NCI-H774 (cell line): ENCODE results near the gene TMEM19.

ENCODE experiments used
- DNase-seq: peaks from one replicate; lab custom pipeline; 2025; lab: John Stamatoyannopoulos, UW

The TMEM19 gene

GRCh38 chr12:71685914-71686657 lies at the start of gene TMEM19:
Gene TMEM19, plus strand, starts transcription at chr12:71686082. Its CDS starts 599 bp downstream, at chr12:71686681.
- DNase-seq, result peak; percentile 93

DNA sequence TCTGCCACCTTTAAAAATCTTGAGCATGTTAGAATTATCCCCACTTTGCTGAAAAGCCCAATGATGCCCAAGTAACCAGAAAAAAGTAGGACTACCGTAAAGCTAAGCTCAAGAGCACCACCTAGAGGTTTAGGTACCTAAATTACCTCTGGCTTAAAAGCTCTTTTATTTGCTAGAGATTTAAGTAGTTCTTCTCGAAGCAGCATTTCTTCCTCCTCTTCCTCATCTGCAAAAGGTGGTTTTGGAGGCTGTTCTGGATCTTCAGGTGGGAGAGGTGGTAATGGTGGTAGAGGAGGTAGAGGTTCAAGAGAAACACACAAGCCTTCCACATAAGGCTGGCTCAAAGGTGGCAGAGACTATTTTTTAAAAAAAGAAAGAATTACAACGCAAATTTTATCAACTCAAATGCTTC lies 49.2 kb upstream of the TMEM19 start:
- DNase-seq, result peak; percentile 76

- DNase-seq, result no peak
These were observed 47.4 kb upstream of the TMEM19 start for GRCh38 chr12:71638499-71638898.

GRCh38 chr12:71639341-71639760 lies 46.5 kb upstream of the TMEM19 start:
- DNase-seq, result no peak

GRCh38 chr12:71640316-71640715 lies 45.6 kb upstream of the TMEM19 start:
- DNase-seq, result no peak

DNA sequence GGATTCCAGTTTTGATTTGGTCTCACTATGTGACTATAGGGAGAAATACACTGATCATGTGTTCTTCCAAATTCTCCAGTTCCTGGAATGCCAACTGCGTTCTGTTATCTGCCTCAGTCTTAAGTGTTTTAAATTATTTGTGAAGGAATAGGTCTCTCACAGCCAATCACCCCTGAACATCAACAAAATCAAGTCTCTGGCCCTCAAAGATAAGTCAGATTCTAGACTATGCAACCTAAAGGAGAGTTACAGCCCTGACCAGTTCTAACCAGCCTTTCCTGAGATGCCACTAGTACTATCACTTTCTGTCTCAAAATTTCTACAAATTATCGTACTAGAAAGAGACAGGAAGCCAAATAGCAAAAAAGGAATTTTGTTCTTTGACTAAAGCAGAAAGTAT lies 44.5 kb upstream of the TMEM19 start:
- DNase-seq, result no peak

- DNase-seq, result no peak
These were observed 43.6 kb upstream of the TMEM19 start for GRCh38 chr12:71642264-71642663.

DNA sequence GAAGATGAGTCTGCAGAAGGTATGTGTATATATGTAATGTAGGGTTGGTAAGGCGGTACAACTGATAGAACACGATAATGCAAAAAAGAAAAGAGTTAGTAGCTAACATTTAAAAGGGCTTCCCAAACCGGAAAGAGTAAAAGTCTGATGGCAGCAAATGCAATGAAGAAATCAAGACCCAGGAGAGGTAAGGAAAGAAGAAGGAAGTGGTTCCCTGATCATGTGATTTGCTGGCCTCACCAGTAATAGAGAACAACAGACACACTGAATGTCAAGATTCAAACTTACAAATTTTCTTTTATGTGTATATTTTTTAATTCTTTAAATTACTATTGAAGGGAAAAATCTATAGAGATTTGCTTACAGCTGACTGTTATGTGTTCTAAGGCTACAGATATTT lies 40.6 kb upstream of the TMEM19 start:
- no peak for DNase-seq

DNA sequence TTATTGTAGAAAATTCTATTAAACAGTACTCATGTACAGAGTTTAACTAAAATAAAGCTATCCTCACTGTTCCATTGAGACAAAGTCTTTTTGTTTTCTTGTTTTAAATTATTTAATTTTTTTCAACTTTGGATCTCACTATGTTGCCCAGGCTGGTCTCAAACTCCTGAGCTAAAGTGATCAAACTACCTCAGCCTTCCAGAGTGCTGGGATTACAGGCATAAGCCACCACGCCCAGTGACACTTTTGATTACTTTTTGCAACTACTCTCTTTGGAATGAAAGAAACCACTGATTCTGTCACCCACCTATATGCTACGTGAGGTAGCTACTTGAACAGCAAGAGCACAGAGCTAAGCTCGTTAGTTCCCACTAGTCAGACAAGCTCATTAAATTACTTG lies 39.4 kb upstream of the TMEM19 start:
- DNase-seq, result no peak

- no peak for DNase-seq
These were observed 37.3 kb upstream of the TMEM19 start for GRCh38 chr12:71648537-71648936.

DNA sequence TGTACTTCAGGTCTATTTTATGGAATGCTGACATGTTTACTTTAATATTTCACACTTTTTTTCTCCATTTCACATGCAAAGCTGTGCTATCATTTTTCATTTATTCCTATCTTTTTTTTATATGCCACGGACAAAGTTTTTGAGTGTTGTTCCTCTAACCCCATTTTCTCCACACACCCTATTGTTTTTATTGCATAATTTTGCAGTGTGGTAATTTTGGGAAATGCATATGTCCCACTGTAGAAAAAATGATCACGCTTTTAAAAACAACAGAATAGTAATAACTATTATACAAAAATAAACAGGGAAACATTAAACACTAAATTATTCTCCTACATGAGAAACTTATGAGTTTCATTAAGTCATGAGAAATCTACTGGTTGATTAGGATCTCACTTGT lies 36.5 kb upstream of the TMEM19 start:
- DNase-seq, result no peak

DNA sequence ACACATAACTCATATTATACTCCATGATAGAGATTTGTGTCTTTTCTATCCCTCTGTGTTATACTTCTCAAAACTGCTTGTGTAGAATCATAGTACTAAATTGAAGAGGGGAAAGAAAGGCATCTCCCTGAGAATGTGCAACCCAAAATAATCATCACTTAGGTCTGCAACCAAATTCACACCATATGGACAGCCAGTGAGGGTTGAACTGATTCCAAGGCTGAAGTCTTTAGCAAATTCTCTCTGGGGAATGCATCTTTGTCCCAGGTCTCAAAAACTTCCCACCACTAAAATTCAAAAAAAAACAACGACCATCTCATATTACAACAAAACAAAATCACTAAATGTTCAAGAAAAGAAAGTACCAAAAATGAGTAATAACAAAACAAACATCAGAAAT lies 33.2 kb upstream of the TMEM19 start:
- DNase-seq, result no peak

- no peak for DNase-seq
These were observed 32.7 kb upstream of the TMEM19 start for GRCh38 chr12:71653137-71653536.

- DNase-seq, result no peak
These were observed 31.7 kb upstream of the TMEM19 start for GRCh38 chr12:71654200-71654599.

GRCh38 chr12:71655495-71655894 lies 30.4 kb upstream of the TMEM19 start:
- DNase-seq, result no peak

DNA sequence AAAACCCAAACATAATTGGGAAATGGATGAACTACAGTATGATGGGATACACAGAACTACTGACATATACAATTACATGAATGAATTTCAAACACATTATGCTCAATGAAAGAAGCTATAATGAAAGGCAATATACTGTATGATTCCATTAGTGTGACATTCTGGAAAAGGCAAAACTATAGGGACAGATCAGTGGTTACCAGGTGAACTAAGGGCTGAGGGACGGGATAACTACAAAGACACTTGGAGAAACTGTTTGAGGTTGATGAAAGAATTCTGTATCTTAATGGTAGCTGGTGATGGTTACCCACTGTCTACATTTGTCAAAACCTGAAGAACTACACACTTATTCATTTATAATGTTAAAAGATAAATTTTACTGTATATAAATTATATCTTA lies 30.0 kb upstream of the TMEM19 start:
- no peak for DNase-seq

GRCh38 chr12:71656740-71657139 lies 29.1 kb upstream of the TMEM19 start:
- DNase-seq, result no peak

- no peak for DNase-seq
These were observed 23.8 kb upstream of the TMEM19 start for GRCh38 chr12:71661977-71662530.

GRCh38 chr12:71662849-71663560 lies 22.9 kb upstream of the TMEM19 start:
- DNase-seq, result no peak

DNA sequence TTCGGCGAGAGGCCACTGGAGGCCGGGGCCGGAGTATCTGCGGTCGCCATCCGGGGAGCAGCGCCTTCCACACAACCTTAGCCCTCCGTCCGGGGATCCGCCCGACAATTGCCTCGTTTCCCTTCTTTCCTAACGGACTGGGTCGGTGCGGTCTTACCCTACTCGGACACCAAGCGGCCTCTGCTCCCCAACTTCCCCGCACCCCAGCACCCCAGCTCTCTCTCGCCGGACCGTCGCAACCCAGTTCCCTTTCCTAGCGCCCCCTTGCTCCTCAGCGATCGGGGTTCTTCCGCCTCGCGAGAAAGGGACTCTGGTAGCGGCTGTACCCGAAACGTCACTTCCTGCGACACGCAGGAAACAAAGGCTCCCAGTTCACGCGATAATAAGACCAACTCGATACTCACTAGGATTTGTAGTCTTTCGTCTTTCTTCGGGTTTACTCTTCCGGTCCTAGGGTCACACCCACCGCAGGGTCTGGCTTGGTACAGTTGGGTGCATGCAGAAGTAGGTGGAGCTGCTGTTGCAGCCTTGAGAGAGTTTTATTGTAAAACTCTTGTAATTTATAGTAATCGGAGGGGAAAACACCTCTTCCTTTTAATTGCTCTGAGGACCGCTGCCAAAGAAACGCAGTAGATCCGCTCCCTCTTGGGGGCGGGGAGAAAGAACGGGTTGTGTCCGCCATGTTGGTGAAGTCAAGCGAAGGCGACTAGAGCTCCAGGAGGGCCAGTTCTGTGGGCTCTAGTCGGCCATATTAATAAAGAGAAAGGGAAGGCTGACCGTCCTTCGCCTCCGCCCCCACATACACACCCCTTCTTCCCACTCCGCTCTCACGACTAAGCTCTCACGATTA lies 22.1 kb upstream of the TMEM19 start, which contains the start of the genes THAP2 and ZFC3H1:
TSS of gene THAP2 (plus strand) at position 741 of the 850 bp plus-strand sequence. CDS start 209 bp downstream, outside the sequence.
TSS of gene ZFC3H1 (minus strand) at position 288 of the 850 bp plus-strand sequence. CDS start at position 50, 238 bp downstream.
- DNase-seq, result peak; percentile 99

- DNase-seq, result no peak
These were observed 21.3 kb upstream of the TMEM19 start for GRCh38 chr12:71664411-71665089.
